Retinal pigment epithelial cell (primary cell): ENCODE results near the gene ADAMTS8.

ENCODE experiments used
- DNase-seq: peaks from one replicate; pipeline ENCODE4 v3.0.0-alpha.2; 2010; ENCODE audit warnings: low read depth
- H3K4me3 ChIP-seq: 2 replicates; pipeline ENCODE4 v1.5.1; 2011; ENCODE audit warnings: mild to moderate bottlenecking, low read length, control low read depth, moderate library complexity
- TF ChIP-seq, protein P1 (sequence below): conservative IDR thresholded peaks from 2 replicates; pipeline ENCODE4 v1.5.1; 2011; ENCODE audit warnings: low read depth, low read length, control low read depth, inconsistent platforms

Gene ADAMTS8

DNA sequence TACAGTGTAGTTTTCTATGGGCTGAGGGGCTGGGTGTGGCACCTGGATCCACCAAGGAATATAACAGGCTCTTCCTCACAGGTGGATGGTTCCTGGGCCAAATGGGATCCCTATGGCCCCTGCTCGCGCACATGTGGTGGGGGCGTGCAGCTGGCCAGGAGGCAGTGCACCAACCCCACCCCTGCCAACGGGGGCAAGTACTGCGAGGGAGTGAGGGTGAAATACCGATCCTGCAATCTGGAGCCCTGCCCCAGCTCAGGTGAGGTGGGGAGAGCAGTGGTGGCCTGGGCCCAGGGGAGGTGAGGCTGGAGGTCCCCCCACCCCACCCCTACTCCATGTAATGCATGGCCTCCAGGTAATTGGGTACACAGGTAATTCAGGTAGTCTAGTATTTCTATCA, 40.8 kb upstream of the ADAMTS8 start:
- TF ChIP-seq, protein P1, sequence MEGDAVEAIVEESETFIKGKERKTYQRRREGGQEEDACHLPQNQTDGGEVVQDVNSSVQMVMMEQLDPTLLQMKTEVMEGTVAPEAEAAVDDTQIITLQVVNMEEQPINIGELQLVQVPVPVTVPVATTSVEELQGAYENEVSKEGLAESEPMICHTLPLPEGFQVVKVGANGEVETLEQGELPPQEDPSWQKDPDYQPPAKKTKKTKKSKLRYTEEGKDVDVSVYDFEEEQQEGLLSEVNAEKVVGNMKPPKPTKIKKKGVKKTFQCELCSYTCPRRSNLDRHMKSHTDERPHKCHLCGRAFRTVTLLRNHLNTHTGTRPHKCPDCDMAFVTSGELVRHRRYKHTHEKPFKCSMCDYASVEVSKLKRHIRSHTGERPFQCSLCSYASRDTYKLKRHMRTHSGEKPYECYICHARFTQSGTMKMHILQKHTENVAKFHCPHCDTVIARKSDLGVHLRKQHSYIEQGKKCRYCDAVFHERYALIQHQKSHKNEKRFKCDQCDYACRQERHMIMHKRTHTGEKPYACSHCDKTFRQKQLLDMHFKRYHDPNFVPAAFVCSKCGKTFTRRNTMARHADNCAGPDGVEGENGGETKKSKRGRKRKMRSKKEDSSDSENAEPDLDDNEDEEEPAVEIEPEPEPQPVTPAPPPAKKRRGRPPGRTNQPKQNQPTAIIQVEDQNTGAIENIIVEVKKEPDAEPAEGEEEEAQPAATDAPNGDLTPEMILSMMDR, result no peak
- H3K4me3 ChIP-seq, result no peak overlapping the region
- DNase-seq, result no peak

GRCh38 chr11:130467116-130467900, 38.9 kb upstream of the ADAMTS8 start:
- H3K4me3 ChIP-seq, result no peak overlapping the region
- no peak for DNase-seq
- TF ChIP-seq, protein P1, result no peak

DNA sequence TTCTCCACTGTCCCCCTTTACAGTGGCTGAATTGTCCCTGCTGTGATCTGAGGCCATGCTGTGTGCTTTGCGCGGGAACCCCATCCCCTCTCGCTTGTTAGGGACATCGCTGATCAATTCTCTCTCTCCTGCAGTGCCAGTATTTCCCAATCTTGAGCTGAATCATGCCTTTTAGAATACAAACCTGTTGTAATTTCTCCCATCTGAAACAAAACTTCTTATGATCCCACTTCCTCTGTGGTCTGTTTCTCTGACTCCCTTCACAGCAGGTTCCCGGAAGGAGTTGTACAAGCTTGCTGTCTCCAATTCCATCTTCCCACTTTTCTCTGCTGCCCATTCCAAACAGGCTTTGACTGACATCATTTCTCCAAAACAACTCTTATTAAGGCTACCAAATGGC, 36.9 kb upstream of the ADAMTS8 start:
- TF ChIP-seq, protein P1, result no peak
- H3K4me3 ChIP-seq, result no peak overlapping the region
- no peak for DNase-seq

- TF ChIP-seq, protein P1, result no peak
Measured at GRCh38 chr11:130464291-130464812, 35.9 kb upstream of the ADAMTS8 start.

GRCh38 chr11:130462931-130463330, 34.5 kb upstream of the ADAMTS8 start:
- no peak overlapping the region for H3K4me3 ChIP-seq
- TF ChIP-seq, protein P1, result no peak
- DNase-seq, result no peak

More at GRCh38 chr11:130464291-130464812, 35.9 kb upstream of the ADAMTS8 start:
- DNase-seq, result no peak
- H3K4me3 ChIP-seq, result no peak overlapping the region

DNA sequence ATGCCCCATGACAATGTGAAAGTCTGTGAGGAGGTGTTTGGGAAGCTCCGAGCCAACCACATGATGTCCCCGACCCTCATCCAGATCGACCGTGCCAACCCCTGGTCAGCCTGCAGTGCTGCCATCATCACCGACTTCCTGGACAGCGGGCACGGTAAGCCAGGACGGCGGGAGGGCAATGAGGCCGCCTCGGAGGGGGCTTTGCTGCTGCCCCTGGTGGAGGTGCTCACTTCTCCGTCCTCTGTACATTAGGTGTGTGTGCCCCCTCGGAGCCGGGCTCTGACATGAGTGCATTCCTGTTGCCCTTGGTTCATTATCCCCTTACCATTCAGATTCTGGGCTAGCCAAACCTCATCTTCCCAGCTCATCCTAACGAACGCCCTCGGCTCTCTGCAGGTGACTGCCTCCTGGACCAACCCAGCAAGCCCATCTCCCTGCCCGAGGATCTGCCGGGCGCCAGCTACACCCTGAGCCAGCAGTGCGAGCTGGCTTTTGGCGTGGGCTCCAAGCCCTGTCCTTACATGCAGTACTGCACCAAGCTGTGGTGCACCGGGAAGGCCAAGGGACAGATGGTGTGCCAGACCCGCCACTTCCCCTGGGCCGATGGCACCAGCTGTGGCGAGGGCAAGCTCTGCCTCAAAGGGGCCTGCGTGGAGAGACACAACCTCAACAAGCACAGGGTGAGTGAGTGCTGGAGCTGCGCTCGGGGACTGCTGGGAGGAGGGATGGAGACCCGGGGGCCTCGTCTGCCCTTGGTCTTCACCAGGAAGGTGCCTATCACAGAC, 33.9 kb upstream of the ADAMTS8 start:
- no peak for DNase-seq
- TF ChIP-seq, protein P1, result no peak

GRCh38 chr11:130459521-130459920, 31.1 kb upstream of the ADAMTS8 start:
- no peak overlapping the region for H3K4me3 ChIP-seq
- no peak for DNase-seq
- TF ChIP-seq, protein P1, result no peak

More for the DNA sequence above, 33.9 kb upstream of the ADAMTS8 start:
- H3K4me3 ChIP-seq, result no peak overlapping the region
